GM12878 (cell line): ENCODE measurements around the gene CXorf66. TPM values are rescaled to one million over a fixed set of nuclear protein-coding genes. Genes with fewer than 3 reads are reported as not detected.

Source experiments
- ATAC-seq: fragments of 200-7000 bp; cut with Tn5 transposase; 3 replicates; pipeline ENCODE4 v1.9.1; 2020; ENCODE audit warnings: mild to moderate bottlenecking, moderate library complexity
- BruUV-seq: library from RNA; stranded (reverse); fragments of 400-500 nt; replicated peaks from 2 replicates; lab custom pipeline; 2021; lab: Mats Ljungman, UMichigan
- CTCF ChIA-PET: fragments of 300-600 bp; sonication (Branson Sonifier 250); formaldehyde crosslinking; extraction: SDS; loops from one replicate; lab custom pipeline; 2021; ENCODE audit warnings: inconsistent platforms; lab: Yijun Ruan, JAX
- POLR2A ChIA-PET: fragments of 350-600 bp; formaldehyde crosslinking; extraction: SDS; loops from one replicate; lab custom pipeline; 2021; ENCODE audit warnings: inconsistent platforms; lab: Charles Lee
- RAD21 ChIA-PET: fragments of 300-600 bp; sonication (Branson Sonifier 250); formaldehyde crosslinking; loops from one replicate; lab custom pipeline; 2023; ENCODE audit warnings: antibody characterized with exemption; ENCODE audit not compliant: unreplicated experiment; lab: Charles Lee
- SMC1A ChIA-PET: fragments of 300-600 bp; sonication (Branson Sonifier 250); formaldehyde crosslinking; loops from one replicate; lab custom pipeline; 2023; ENCODE audit not compliant: unreplicated experiment, uncharacterized antibody; lab: Charles Lee
- DNase-seq: peaks from one replicate; pipeline ENCODE4 v3.0.0-alpha.2; 2011; ENCODE audit warnings: low read depth, low spot score
- FAIRE-seq: peaks from 3 replicates; lab custom pipeline; 2011; peaks lifted over from hg19 to GRCh38; lab: Jason Lieb, UNC
- H2AFZ ChIP-seq: 2 replicates; pipeline ENCODE4 v1.6.0; 2011; ENCODE audit warnings: low read depth, low read length, control low read depth; ENCODE audit not compliant: control insufficient read depth
- H3K27ac ChIP-seq: 2 replicates; pipeline ENCODE4 v1.5.1; 2011; ENCODE audit warnings: control low read depth; ENCODE audit not compliant: control insufficient read depth, insufficient read depth
- H3K27me3 ChIP-seq, 2 experiments: replicated peaks in 1 of 2; 2 replicates each; pipeline versions ENCODE4 v1.6.0 to v1.6.1; 2011; ENCODE audit warnings: low read length in 1 of 2; ENCODE audit not compliant: control insufficient read depth in 2 of 2, insufficient read depth in 2 of 2
- H3K36me3 ChIP-seq, 2 experiments: 2 replicates each; pipeline ENCODE4 v1.5.1; 2011; ENCODE audit warnings: low read length in 1 of 2; ENCODE audit not compliant: control insufficient read depth in 2 of 2, insufficient read depth in 2 of 2
- H3K4me1 ChIP-seq: 2 replicates; pipeline ENCODE4 v1.6.1; 2011; ENCODE audit warnings: mild to moderate bottlenecking, low read length, moderate library complexity, mixed read lengths; ENCODE audit not compliant: control insufficient read depth, insufficient read depth
- H3K4me2 ChIP-seq: 2 replicates; pipeline ENCODE4 v1.6.0; 2011; ENCODE audit warnings: control low read depth; ENCODE audit not compliant: control insufficient read depth, insufficient read depth
- H3K4me3 ChIP-seq: fragments of 200-600 bp; sonication (generic); 2 replicates; pipeline ENCODE4 v1.5.1; 2016
- H3K79me2 ChIP-seq: 2 replicates; pipeline ENCODE4 v1.6.0; 2011; ENCODE audit warnings: low read length; ENCODE audit not compliant: control insufficient read depth, insufficient read depth
- H3K9ac ChIP-seq: 2 replicates; pipeline ENCODE4 v1.8.0; 2011; ENCODE audit warnings: low read length, control low read depth, mixed read lengths; ENCODE audit not compliant: control insufficient read depth, insufficient read depth
- H3K9me3 ChIP-seq: replicated peaks from 3 replicates; pipeline ENCODE4 v1.5.1; 2011; ENCODE audit warnings: mild to moderate bottlenecking, low read length; ENCODE audit not compliant: control insufficient read depth, insufficient read depth
- H4K20me1 ChIP-seq: 2 replicates; pipeline ENCODE4 v1.6.0; 2011; ENCODE audit not compliant: control insufficient read depth, insufficient read depth
- TCF3 ChIP-seq: IDR thresholded peaks from 2 replicates; pipeline ENCODE4 v1.6.1; 2012; ENCODE audit warnings: low read depth, mild to moderate bottlenecking, low read length, borderline replicate concordance; ENCODE audit not compliant: insufficient read depth
- ZBED1 ChIP-seq: IDR thresholded peaks from 2 replicates; pipeline ENCODE4 v1.6.1; 2016; ENCODE audit warnings: borderline replicate concordance
- ZNF207 ChIP-seq: fragments of 450-650 bp; IDR thresholded peaks from 2 replicates; pipeline ENCODE4 v1.6.1; 2014; ENCODE audit warnings: antibody characterized with exemption, mild to moderate bottlenecking, borderline replicate concordance
- ZNF274 ChIP-seq: IDR thresholded peaks from one replicate; pipeline ENCODE4 v1.8.0; 2011; ENCODE audit not compliant: insufficient read length, insufficient read depth
- WGBS: methylation state at CpG from one replicate; pipeline ENCODE4 v1.1.6; 2016; ENCODE audit warnings: low lambda C conversion rate; ENCODE audit not compliant: insufficient replicate concordance, insufficient coverage; ENCODE audit errors: missing lambda C conversion rate; 5-methylcytosine and 5-hydroxymethylcytosine counted together
- in situ Hi-C: fragments of 300-500 bp; cut with MboI; formaldehyde crosslinking; loops from 9 replicates; pipeline ENCODE4 v1.14.3; 2018; ENCODE audit warnings: mixed read lengths
- intact Hi-C: fragments of 100-400 bp; cut with micrococcal nuclease; formaldehyde crosslinking; loops from one replicate; pipeline ENCODE4 v1.14.2; 2022; ENCODE audit not compliant: unreplicated experiment
- polyA plus RNA-seq, 11 experiments: library from polyadenylated mRNA; depleted of rRNA in 4 of 11; unstranded in 6 of 11; stranded (reverse) in 5 of 11; fragments of >200 nt; fragmentation: Nextera tagmentation in 4 of 11; fragmentation: Illumina TruSeq in 1 of 11; extraction: Ambion mirVana in 4 of 11; extraction: Trizol in 1 of 11; gene quantifications; 1 replicate in 1 of 11; 2 replicates in 10 of 11; pipeline versions ENCODE4 v1.2.1 to v1.2.3, GENCODE V29; 2011 to 2016; ENCODE audit warnings: inconsistent platforms in 2 of 11, missing spikeins in 2 of 11, low read depth in 1 of 11
- total RNA-seq, 4 experiments: library from RNA; depleted of rRNA in 3 of 4; stranded (reverse); fragments of >200 nt in 3 of 4; fragmentation: Illumina TruSeq in 1 of 4; extraction: Trizol in 1 of 4; gene quantifications; 2 replicates each; pipeline versions ENCODE4 v1.2.1 to v1.2.3, GENCODE V29; 2013 to 2021
- TF ChIP-seq, protein P1 (sequence below): IDR thresholded peaks from 2 replicates; pipeline ENCODE4 v1.6.1; 2012; ENCODE audit warnings: improper control_type of control experiment, low read depth, low read length; ENCODE audit not compliant: insufficient replicate concordance
- TF ChIP-seq, protein P2 (sequence below): fragments of 450-650 bp; IDR thresholded peaks from 2 replicates; pipeline ENCODE4 v1.6.1; 2017; ENCODE audit warnings: antibody characterized with exemption, mild to moderate bottlenecking, moderate library complexity
- TF ChIP-seq, protein P3 (sequence below): fragments of 450-650 bp; IDR thresholded peaks from 2 replicates; pipeline ENCODE4 v1.6.1; 2017; ENCODE audit warnings: mild to moderate bottlenecking, moderate library complexity

The CXorf66 gene
- total and polyA plus RNA-seq, 10 of the 15 experiments (the other 5 are each of a cell fraction or from before 2014, with no cell fraction given) = not detected

DNA sequence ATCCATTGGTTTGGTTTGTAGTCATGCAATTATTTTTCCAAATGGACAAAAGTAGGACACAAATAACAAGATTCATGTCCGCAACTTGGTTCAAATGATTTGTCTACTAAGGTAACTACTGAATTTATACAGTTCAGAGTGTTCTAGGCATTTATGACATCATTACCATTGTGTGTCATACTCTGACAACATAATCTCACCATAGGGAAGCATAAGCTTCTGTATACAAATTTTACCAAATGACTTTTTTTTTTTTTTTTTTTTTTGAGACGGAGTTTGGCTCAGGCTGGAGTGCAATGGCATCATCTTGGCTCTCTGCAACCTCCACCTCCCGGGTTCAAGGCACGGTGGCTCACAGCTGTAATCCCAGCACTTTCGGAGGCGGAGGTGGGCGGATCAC is at the start of gene CXorf66 (continued):
- TF ChIP-seq, protein P1, sequence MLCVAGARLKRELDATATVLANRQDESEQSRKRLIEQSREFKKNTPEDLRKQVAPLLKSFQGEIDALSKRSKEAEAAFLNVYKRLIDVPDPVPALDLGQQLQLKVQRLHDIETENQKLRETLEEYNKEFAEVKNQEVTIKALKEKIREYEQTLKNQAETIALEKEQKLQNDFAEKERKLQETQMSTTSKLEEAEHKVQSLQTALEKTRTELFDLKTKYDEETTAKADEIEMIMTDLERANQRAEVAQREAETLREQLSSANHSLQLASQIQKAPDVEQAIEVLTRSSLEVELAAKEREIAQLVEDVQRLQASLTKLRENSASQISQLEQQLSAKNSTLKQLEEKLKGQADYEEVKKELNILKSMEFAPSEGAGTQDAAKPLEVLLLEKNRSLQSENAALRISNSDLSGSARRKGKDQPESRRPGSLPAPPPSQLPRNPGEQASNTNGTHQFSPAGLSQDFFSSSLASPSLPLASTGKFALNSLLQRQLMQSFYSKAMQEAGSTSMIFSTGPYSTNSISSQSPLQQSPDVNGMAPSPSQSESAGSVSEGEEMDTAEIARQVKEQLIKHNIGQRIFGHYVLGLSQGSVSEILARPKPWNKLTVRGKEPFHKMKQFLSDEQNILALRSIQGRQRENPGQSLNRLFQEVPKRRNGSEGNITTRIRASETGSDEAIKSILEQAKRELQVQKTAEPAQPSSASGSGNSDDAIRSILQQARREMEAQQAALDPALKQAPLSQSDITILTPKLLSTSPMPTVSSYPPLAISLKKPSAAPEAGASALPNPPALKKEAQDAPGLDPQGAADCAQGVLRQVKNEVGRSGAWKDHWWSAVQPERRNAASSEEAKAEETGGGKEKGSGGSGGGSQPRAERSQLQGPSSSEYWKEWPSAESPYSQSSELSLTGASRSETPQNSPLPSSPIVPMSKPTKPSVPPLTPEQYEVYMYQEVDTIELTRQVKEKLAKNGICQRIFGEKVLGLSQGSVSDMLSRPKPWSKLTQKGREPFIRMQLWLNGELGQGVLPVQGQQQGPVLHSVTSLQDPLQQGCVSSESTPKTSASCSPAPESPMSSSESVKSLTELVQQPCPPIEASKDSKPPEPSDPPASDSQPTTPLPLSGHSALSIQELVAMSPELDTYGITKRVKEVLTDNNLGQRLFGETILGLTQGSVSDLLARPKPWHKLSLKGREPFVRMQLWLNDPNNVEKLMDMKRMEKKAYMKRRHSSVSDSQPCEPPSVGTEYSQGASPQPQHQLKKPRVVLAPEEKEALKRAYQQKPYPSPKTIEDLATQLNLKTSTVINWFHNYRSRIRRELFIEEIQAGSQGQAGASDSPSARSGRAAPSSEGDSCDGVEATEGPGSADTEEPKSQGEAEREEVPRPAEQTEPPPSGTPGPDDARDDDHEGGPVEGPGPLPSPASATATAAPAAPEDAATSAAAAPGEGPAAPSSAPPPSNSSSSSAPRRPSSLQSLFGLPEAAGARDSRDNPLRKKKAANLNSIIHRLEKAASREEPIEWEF = no peak
- TF ChIP-seq TCF3 (no peak), ZBED1 (no peak)
- TF ChIP-seq, protein P2, sequence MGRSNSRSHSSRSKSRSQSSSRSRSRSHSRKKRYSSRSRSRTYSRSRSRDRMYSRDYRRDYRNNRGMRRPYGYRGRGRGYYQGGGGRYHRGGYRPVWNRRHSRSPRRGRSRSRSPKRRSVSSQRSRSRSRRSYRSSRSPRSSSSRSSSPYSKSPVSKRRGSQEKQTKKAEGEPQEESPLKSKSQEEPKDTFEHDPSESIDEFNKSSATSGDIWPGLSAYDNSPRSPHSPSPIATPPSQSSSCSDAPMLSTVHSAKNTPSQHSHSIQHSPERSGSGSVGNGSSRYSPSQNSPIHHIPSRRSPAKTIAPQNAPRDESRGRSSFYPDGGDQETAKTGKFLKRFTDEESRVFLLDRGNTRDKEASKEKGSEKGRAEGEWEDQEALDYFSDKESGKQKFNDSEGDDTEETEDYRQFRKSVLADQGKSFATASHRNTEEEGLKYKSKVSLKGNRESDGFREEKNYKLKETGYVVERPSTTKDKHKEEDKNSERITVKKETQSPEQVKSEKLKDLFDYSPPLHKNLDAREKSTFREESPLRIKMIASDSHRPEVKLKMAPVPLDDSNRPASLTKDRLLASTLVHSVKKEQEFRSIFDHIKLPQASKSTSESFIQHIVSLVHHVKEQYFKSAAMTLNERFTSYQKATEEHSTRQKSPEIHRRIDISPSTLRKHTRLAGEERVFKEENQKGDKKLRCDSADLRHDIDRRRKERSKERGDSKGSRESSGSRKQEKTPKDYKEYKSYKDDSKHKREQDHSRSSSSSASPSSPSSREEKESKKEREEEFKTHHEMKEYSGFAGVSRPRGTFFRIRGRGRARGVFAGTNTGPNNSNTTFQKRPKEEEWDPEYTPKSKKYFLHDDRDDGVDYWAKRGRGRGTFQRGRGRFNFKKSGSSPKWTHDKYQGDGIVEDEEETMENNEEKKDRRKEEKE = no peak

DNA sequence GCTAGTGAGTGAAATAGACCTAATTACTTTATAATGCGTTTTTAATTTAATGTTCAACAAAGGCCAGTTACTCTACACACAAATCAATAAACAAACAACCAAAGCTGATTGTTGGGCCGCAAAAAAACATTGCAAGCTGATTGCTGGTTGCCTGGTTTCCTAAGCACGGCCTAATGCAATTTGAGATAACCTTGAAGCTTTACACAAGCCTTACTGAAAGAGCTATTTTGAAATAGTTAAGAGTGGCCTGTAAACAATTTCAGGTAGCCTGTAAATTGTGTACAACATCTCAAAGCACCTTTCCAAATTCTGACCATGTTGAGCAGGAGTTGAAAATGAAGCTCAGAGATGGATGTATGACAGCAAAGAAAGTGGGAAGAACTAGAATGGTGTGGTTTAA is 17.5 kb upstream of the CXorf66 start:
- no TSS peak for BruUV-seq
- Histone ChIP-seq H2AFZ (no peak overlapping the region), H3K79me2 (no peaks in the 10 kb centered on the region), H3K27ac (no peak overlapping the region), H4K20me1 (no peaks in the 10 kb centered on the region), H3K9ac (no peak overlapping the region), H3K4me3 (no peak overlapping the region), H3K4me1 (no peaks in the 10 kb centered on the region), H3K4me2 (no peak overlapping the region), H3K36me3 (no peaks in the 10 kb centered on the region), H3K9me3 (no peaks in the 10 kb centered on the region), H3K27me3 (no peaks in the 10 kb centered on the region)
- ChIA-PET RAD21 (no interaction called here), CTCF (no interaction called here), POLR2A (interaction anchor here (0.7 kb wide), 1 partner anchor 16 kb away, joined by 3 read pairs; no protein-coding TSS in a partner anchor), SMC1A (no interaction called here)
- intact Hi-C loops = no loop called here
- TF ChIP-seq, protein P3, sequence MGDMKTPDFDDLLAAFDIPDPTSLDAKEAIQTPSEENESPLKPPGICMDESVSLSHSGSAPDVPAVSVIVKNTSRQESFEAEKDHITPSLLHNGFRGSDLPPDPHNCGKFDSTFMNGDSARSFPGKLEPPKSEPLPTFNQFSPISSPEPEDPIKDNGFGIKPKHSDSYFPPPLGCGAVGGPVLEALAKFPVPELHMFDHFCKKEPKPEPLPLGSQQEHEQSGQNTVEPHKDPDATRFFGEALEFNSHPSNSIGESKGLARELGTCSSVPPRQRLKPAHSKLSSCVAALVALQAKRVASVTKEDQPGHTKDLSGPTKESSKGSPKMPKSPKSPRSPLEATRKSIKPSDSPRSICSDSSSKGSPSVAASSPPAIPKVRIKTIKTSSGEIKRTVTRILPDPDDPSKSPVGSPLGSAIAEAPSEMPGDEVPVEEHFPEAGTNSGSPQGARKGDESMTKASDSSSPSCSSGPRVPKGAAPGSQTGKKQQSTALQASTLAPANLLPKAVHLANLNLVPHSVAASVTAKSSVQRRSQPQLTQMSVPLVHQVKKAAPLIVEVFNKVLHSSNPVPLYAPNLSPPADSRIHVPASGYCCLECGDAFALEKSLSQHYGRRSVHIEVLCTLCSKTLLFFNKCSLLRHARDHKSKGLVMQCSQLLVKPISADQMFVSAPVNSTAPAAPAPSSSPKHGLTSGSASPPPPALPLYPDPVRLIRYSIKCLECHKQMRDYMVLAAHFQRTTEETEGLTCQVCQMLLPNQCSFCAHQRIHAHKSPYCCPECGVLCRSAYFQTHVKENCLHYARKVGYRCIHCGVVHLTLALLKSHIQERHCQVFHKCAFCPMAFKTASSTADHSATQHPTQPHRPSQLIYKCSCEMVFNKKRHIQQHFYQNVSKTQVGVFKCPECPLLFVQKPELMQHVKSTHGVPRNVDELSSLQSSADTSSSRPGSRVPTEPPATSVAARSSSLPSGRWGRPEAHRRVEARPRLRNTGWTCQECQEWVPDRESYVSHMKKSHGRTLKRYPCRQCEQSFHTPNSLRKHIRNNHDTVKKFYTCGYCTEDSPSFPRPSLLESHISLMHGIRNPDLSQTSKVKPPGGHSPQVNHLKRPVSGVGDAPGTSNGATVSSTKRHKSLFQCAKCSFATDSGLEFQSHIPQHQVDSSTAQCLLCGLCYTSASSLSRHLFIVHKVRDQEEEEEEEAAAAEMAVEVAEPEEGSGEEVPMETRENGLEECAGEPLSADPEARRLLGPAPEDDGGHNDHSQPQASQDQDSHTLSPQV = no peak
- TF ChIP-seq ZNF207 = no peak
- TF ChIP-seq ZNF274 = no peak
- in situ Hi-C loops = no loop called here
- DNase-seq = no peak
- no peak for ATAC-seq
- WGBS = 26% methylated on average over 3 of the region's 3 CpGs
- no peak for FAIRE-seq
